ENCODE measurements around the gene BPIFB2.

- TF ChIP-seq, protein P1, sequence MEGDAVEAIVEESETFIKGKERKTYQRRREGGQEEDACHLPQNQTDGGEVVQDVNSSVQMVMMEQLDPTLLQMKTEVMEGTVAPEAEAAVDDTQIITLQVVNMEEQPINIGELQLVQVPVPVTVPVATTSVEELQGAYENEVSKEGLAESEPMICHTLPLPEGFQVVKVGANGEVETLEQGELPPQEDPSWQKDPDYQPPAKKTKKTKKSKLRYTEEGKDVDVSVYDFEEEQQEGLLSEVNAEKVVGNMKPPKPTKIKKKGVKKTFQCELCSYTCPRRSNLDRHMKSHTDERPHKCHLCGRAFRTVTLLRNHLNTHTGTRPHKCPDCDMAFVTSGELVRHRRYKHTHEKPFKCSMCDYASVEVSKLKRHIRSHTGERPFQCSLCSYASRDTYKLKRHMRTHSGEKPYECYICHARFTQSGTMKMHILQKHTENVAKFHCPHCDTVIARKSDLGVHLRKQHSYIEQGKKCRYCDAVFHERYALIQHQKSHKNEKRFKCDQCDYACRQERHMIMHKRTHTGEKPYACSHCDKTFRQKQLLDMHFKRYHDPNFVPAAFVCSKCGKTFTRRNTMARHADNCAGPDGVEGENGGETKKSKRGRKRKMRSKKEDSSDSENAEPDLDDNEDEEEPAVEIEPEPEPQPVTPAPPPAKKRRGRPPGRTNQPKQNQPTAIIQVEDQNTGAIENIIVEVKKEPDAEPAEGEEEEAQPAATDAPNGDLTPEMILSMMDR (conservative IDR thresholded peaks at IDR 0.05): no peak
- no peak for TF ChIP-seq ZFX (IDR thresholded peaks at IDR 0.05)
Observed at GRCh38 chr20:32970973-32971300, 36.6 kb upstream of the BPIFB2 start.

All from C4-2B (cell line).